ENCODE data around the gene UPK3BL1. TPM values are rescaled to one million over a fixed set of nuclear protein-coding genes. Genes with fewer than 3 reads are reported as not detected.
A peak's percentile ranks its signal among the peaks of the same experiment; 100 is the strongest.
"Not testable (repeated sequence)": the region's sequence is repeated elsewhere in the genome, so short reads cannot be mapped to it uniquely, and the experiment has no call there.

Gene UPK3BL1
- total and polyA plus RNA-seq, 4 donors: 11.2 to 54.3 (median 22.7) TPM

- peak within 1 kb of the TSS; percentile 50 for H3K4me3 ChIP-seq
Measured at GRCh38 chr7:102616507-102617125, 26.0 kb downstream of the UPK3BL1 start, which contains the start of gene RASA4. RASA4 (minus strand) TSS chr7:102616756; CDS start chr7:102616689, 67 bp downstream.

GRCh38 chr7:102615930-102616329 lies 26.7 kb downstream of the UPK3BL1 start:
- no CpG with 5 or more reads among the region's 10 CpGs for WGBS, 2 donors
- not testable (repeated sequence) for H3K36me3 ChIP-seq (ENCODE audit: control insufficient read depth in 4 of 4, insufficient read depth in 4 of 4, low read length in 4 of 4); H3K9me3 ChIP-seq (ENCODE audit: control insufficient read depth in 4 of 4, insufficient read depth in 3 of 4, low read length in 3 of 4); ATAC-seq (ENCODE audit: insufficient read depth, low FRiP score); DNase-seq; H3K27ac ChIP-seq (ENCODE audit: low read depth in 1 of 2, low read length in 1 of 2); H3K4me3 ChIP-seq; H3K4me1 ChIP-seq (ENCODE audit: control insufficient read depth in 5 of 5, insufficient read depth in 5 of 5, low read length in 5 of 5); H3K27me3 ChIP-seq (ENCODE audit: control insufficient read depth in 3 of 3, insufficient read depth in 3 of 3, low read length in 2 of 3); H3K9ac ChIP-seq (ENCODE audit: insufficient read depth in 1 of 2, low read length in 2 of 2)

More at GRCh38 chr7:102616507-102617125, 26.0 kb downstream of the UPK3BL1 start, which contains the start of gene RASA4:
- 1% methylated on average over 13 to 28 of the region's 62 CpGs for WGBS, 2 donors
- not testable (repeated sequence) for H3K4me1 ChIP-seq (ENCODE audit: control insufficient read depth in 5 of 5, insufficient read depth in 5 of 5, low read length in 5 of 5); H3K36me3 ChIP-seq (ENCODE audit: control insufficient read depth in 4 of 4, insufficient read depth in 4 of 4, low read length in 4 of 4); H3K9ac ChIP-seq (ENCODE audit: insufficient read depth in 1 of 2, low read length in 2 of 2); H3K27me3 ChIP-seq (ENCODE audit: control insufficient read depth in 3 of 3, insufficient read depth in 3 of 3, low read length in 2 of 3); H3K27ac ChIP-seq (ENCODE audit: low read depth in 1 of 2, low read length in 1 of 2); H3K9me3 ChIP-seq (ENCODE audit: control insufficient read depth in 4 of 4, insufficient read depth in 3 of 4, low read length in 3 of 4)
- DNase-seq: peak; percentile 26 to 55 (median 28)
- peak; percentile 95 for ATAC-seq (ENCODE audit: insufficient read depth, low FRiP score)

GRCh38 chr7:102614873-102615272 lies 27.7 kb downstream of the UPK3BL1 start:
- H3K4me3 ChIP-seq; H3K27ac ChIP-seq (ENCODE audit: low read depth in 1 of 2, low read length in 1 of 2); H3K27me3 ChIP-seq (ENCODE audit: control insufficient read depth in 3 of 3, insufficient read depth in 3 of 3, low read length in 2 of 3); H3K36me3 ChIP-seq (ENCODE audit: control insufficient read depth in 4 of 4, insufficient read depth in 4 of 4, low read length in 4 of 4); DNase-seq; H3K9ac ChIP-seq (ENCODE audit: insufficient read depth in 1 of 2, low read length in 2 of 2); ATAC-seq (ENCODE audit: insufficient read depth, low FRiP score); H3K9me3 ChIP-seq (ENCODE audit: control insufficient read depth in 4 of 4, insufficient read depth in 3 of 4, low read length in 3 of 4); H3K4me1 ChIP-seq (ENCODE audit: control insufficient read depth in 5 of 5, insufficient read depth in 5 of 5, low read length in 5 of 5): not testable (repeated sequence)
- WGBS, 2 donors: no CpG with 5 or more reads among the region's 3 CpGs

GRCh38 chr7:102614346-102614697 lies 28.3 kb downstream of the UPK3BL1 start:
- ATAC-seq (ENCODE audit: insufficient read depth, low FRiP score); H3K4me1 ChIP-seq (ENCODE audit: control insufficient read depth in 5 of 5, insufficient read depth in 5 of 5, low read length in 5 of 5); DNase-seq; H3K27me3 ChIP-seq (ENCODE audit: control insufficient read depth in 3 of 3, insufficient read depth in 3 of 3, low read length in 2 of 3); H3K4me3 ChIP-seq; H3K9me3 ChIP-seq (ENCODE audit: control insufficient read depth in 4 of 4, insufficient read depth in 3 of 4, low read length in 3 of 4); H3K36me3 ChIP-seq (ENCODE audit: control insufficient read depth in 4 of 4, insufficient read depth in 4 of 4, low read length in 4 of 4); H3K27ac ChIP-seq (ENCODE audit: low read depth in 1 of 2, low read length in 1 of 2); H3K9ac ChIP-seq (ENCODE audit: insufficient read depth in 1 of 2, low read length in 2 of 2): not testable (repeated sequence)
- WGBS, 2 donors: no CpG with 5 or more reads among the region's 4 CpGs

- not testable (repeated sequence) for H3K9ac ChIP-seq (ENCODE audit: insufficient read depth in 1 of 2, low read length in 2 of 2); H3K27me3 ChIP-seq (ENCODE audit: control insufficient read depth in 3 of 3, insufficient read depth in 3 of 3, low read length in 2 of 3); H3K4me3 ChIP-seq; ATAC-seq (ENCODE audit: insufficient read depth, low FRiP score); DNase-seq; H3K9me3 ChIP-seq (ENCODE audit: control insufficient read depth in 4 of 4, insufficient read depth in 3 of 4, low read length in 3 of 4); H3K4me1 ChIP-seq (ENCODE audit: control insufficient read depth in 5 of 5, insufficient read depth in 5 of 5, low read length in 5 of 5); H3K36me3 ChIP-seq (ENCODE audit: control insufficient read depth in 4 of 4, insufficient read depth in 4 of 4, low read length in 4 of 4)
- peak overlapping the region in 1 of 2 donors; percentile 51 for H3K27ac ChIP-seq (ENCODE audit: low read depth in 1 of 2, low read length in 1 of 2)
- WGBS, 2 donors: 56 to 74% methylated on average over 3 to 4 of the region's 15 CpGs
Measured at GRCh38 chr7:102613575-102614345, 28.8 kb downstream of the UPK3BL1 start.

- not testable (repeated sequence) for H3K4me3 ChIP-seq; ATAC-seq (ENCODE audit: insufficient read depth, low FRiP score); H3K27me3 ChIP-seq (ENCODE audit: control insufficient read depth in 3 of 3, insufficient read depth in 3 of 3, low read length in 2 of 3); H3K9me3 ChIP-seq (ENCODE audit: control insufficient read depth in 4 of 4, insufficient read depth in 3 of 4, low read length in 3 of 4); H3K36me3 ChIP-seq (ENCODE audit: control insufficient read depth in 4 of 4, insufficient read depth in 4 of 4, low read length in 4 of 4); H3K9ac ChIP-seq (ENCODE audit: insufficient read depth in 1 of 2, low read length in 2 of 2); H3K4me1 ChIP-seq (ENCODE audit: control insufficient read depth in 5 of 5, insufficient read depth in 5 of 5, low read length in 5 of 5)
- H3K27ac ChIP-seq (ENCODE audit: low read depth in 1 of 2, low read length in 1 of 2): peak overlapping the region in 1 of 2 donors; percentile 92
- whole genome bisulfite sequencing, 2 donors: 20 to 36% methylated on average over 7 to 8 of the region's 10 CpGs
- DNase-seq: peak; percentile 4 to 29 (median 18)
Measured at GRCh38 chr7:102611675-102612325, 30.8 kb downstream of the UPK3BL1 start.

GRCh38 chr7:102611013-102611674 lies 31.4 kb downstream of the UPK3BL1 start:
- H3K4me3 ChIP-seq; H3K27ac ChIP-seq (ENCODE audit: low read depth in 1 of 2, low read length in 1 of 2); H3K9ac ChIP-seq (ENCODE audit: insufficient read depth in 1 of 2, low read length in 2 of 2); H3K4me1 ChIP-seq (ENCODE audit: control insufficient read depth in 5 of 5, insufficient read depth in 5 of 5, low read length in 5 of 5); H3K9me3 ChIP-seq (ENCODE audit: control insufficient read depth in 4 of 4, insufficient read depth in 3 of 4, low read length in 3 of 4); H3K36me3 ChIP-seq (ENCODE audit: control insufficient read depth in 4 of 4, insufficient read depth in 4 of 4, low read length in 4 of 4); H3K27me3 ChIP-seq (ENCODE audit: control insufficient read depth in 3 of 3, insufficient read depth in 3 of 3, low read length in 2 of 3); DNase-seq: not testable (repeated sequence)
- WGBS, 2 donors: no CpG with 5 or more reads among the region's 30 CpGs
- ATAC-seq (ENCODE audit: insufficient read depth, low FRiP score): peak; percentile 32

Data from lung (tissue), 10 donors.